Measurements from ENCODE around the gene ARHGAP18. TPM values are rescaled to one million over a fixed set of nuclear protein-coding genes. Genes with fewer than 3 reads are reported as not detected.

ARHGAP18 gene
- total RNA-seq, 2 experiments from 2014 or later: 7.5 to 8.1 TPM

- no peaks in the 10 kb centered on the region for H3K9me3 Mint-ChIP-seq
- CTCF ChIA-PET: no interaction called here
- no peaks in the 10 kb centered on the region for H3K27me3 Mint-ChIP-seq
Observed at GRCh38 chr6:129659167-129659566, 50.8 kb downstream of the ARHGAP18 start.

GRCh38 chr6:129657483-129657882 is 52.5 kb downstream of the ARHGAP18 start:
- DNase-seq: no peak
- Mint-ChIP-seq H3K27me3 (no peaks in the 10 kb centered on the region), H3K4me3 (no peak overlapping the region), H3K27ac (no peak overlapping the region), H3K9me3 (no peaks in the 10 kb centered on the region), H3K36me3 (ENCODE audit: low read depth) (peaks cover 2% of the 10 kb centered on the region), H3K4me1 (peaks cover 14% of the 10 kb centered on the region)
- ChIA-PET POLR2A (no interaction called here), CTCF (no interaction called here)

More at GRCh38 chr6:129659167-129659566, 50.8 kb downstream of the ARHGAP18 start:
- DNase-seq: no peak
- peaks cover 2% of the 10 kb centered on the region for H3K36me3 Mint-ChIP-seq (ENCODE audit: low read depth)
- H3K4me1 Mint-ChIP-seq: peaks cover 14% of the 10 kb centered on the region
- POLR2A ChIA-PET: no interaction called here
- no peak overlapping the region for H3K4me3 Mint-ChIP-seq
- H3K27ac Mint-ChIP-seq: no peak overlapping the region

GRCh38 chr6:129655334-129655733 is 54.6 kb downstream of the ARHGAP18 start:
- Mint-ChIP-seq H3K27ac (no peak overlapping the region), H3K27me3 (no peaks in the 10 kb centered on the region), H3K9me3 (no peaks in the 10 kb centered on the region), H3K36me3 (ENCODE audit: low read depth) (no peaks in the 10 kb centered on the region), H3K4me1 (peaks cover 6% of the 10 kb centered on the region), H3K4me3 (no peak overlapping the region)
- ChIA-PET POLR2A (no interaction called here), CTCF (interaction anchor here (0.9 kb wide), 1 partner anchor 18 kb away, joined by 3 read pairs; no protein-coding TSS in a partner anchor)
- DNase-seq: no peak

GRCh38 chr6:129653746-129654145 is 56.2 kb downstream of the ARHGAP18 start:
- Mint-ChIP-seq H3K4me3 (no peak overlapping the region), H3K36me3 (ENCODE audit: low read depth) (no peaks in the 10 kb centered on the region), H3K9me3 (no peaks in the 10 kb centered on the region), H3K27ac (no peak overlapping the region), H3K27me3 (no peaks in the 10 kb centered on the region), H3K4me1 (peaks cover 5% of the 10 kb centered on the region)
- POLR2A ChIA-PET: interaction anchor here (0.6 kb wide), 1 partner anchor 52 kb away, joined by 3 read pairs; no protein-coding TSS in a partner anchor
- CTCF ChIA-PET: interaction anchor here (0.8 to 1.1 kb wide), 4 partner anchors 8 to 77 kb away, joined by 3 to 4 read pairs (median 4); no protein-coding TSS in a partner anchor
- no peak for DNase-seq

- no peaks in the 10 kb centered on the region for H3K9me3 Mint-ChIP-seq
- ChIA-PET POLR2A (no interaction called here), CTCF (interaction anchor here (1.1 kb wide), 2 partner anchors 9 to 10 kb away, joined by 3 to 4 read pairs; no protein-coding TSS in a partner anchor)
Observed at GRCh38 chr6:129653229-129653628, 56.7 kb downstream of the ARHGAP18 start.

GRCh38 chr6:129651291-129651691 is 58.7 kb downstream of the ARHGAP18 start:
- Mint-ChIP-seq H3K27ac (no peak overlapping the region), H3K36me3 (ENCODE audit: low read depth) (no peaks in the 10 kb centered on the region), H3K4me3 (no peak overlapping the region), H3K27me3 (no peaks in the 10 kb centered on the region), H3K9me3 (no peaks in the 10 kb centered on the region), H3K4me1 (peaks cover 6% of the 10 kb centered on the region)
- ChIA-PET POLR2A (no interaction called here), CTCF (interaction anchor here (1.6 kb wide), 1 partner anchor 25 kb away, joined by 3 read pairs; no protein-coding TSS in a partner anchor)
- no peak for DNase-seq

More at GRCh38 chr6:129653229-129653628, 56.7 kb downstream of the ARHGAP18 start:
- Mint-ChIP-seq H3K4me3 (no peak overlapping the region), H3K27ac (no peak overlapping the region), H3K36me3 (ENCODE audit: low read depth) (no peaks in the 10 kb centered on the region), H3K4me1 (peaks cover 6% of the 10 kb centered on the region), H3K27me3 (no peaks in the 10 kb centered on the region)
- DNase-seq: no peak

GRCh38 chr6:129648819-129649491 is 61.0 kb downstream of the ARHGAP18 start:
- H3K27me3 Mint-ChIP-seq: no peaks in the 10 kb centered on the region
- H3K27ac Mint-ChIP-seq: no peak overlapping the region
- H3K36me3 Mint-ChIP-seq (ENCODE audit: low read depth): no peaks in the 10 kb centered on the region
- DNase-seq: no peak
- H3K4me1 Mint-ChIP-seq: peaks cover 4% of the 10 kb centered on the region
- POLR2A ChIA-PET: no interaction called here
- H3K4me3 Mint-ChIP-seq: no peak overlapping the region
- H3K9me3 Mint-ChIP-seq: no peaks in the 10 kb centered on the region
- CTCF ChIA-PET: no interaction called here

- Mint-ChIP-seq H3K9me3 (no peaks in the 10 kb centered on the region), H3K4me1 (peaks cover 4% of the 10 kb centered on the region), H3K27me3 (no peaks in the 10 kb centered on the region), H3K27ac (no peak overlapping the region), H3K36me3 (ENCODE audit: low read depth) (no peaks in the 10 kb centered on the region), H3K4me3 (no peak overlapping the region)
- CTCF ChIA-PET: no interaction called here
- no peak for DNase-seq
- POLR2A ChIA-PET: no interaction called here
Observed at GRCh38 chr6:129647044-129647443, 62.9 kb downstream of the ARHGAP18 start.

GRCh38 chr6:129646642-129647041 is 63.3 kb downstream of the ARHGAP18 start:
- Mint-ChIP-seq H3K36me3 (ENCODE audit: low read depth) (no peaks in the 10 kb centered on the region), H3K9me3 (no peaks in the 10 kb centered on the region), H3K4me1 (peaks cover 4% of the 10 kb centered on the region), H3K27ac (no peak overlapping the region), H3K27me3 (no peaks in the 10 kb centered on the region), H3K4me3 (no peak overlapping the region)
- no peak for DNase-seq
- POLR2A ChIA-PET: no interaction called here
- CTCF ChIA-PET: no interaction called here

- CTCF ChIA-PET: no interaction called here
- H3K36me3 Mint-ChIP-seq (ENCODE audit: low read depth): no peaks in the 10 kb centered on the region
- no peaks in the 10 kb centered on the region for H3K27me3 Mint-ChIP-seq
- no peak overlapping the region for H3K4me3 Mint-ChIP-seq
- H3K4me1 Mint-ChIP-seq: peaks cover 2% of the 10 kb centered on the region
- POLR2A ChIA-PET: no interaction called here
- DNase-seq: no peak
- no peak overlapping the region for H3K27ac Mint-ChIP-seq
- H3K9me3 Mint-ChIP-seq: no peaks in the 10 kb centered on the region
Observed at GRCh38 chr6:129645830-129646579, 64.0 kb downstream of the ARHGAP18 start.

GRCh38 chr6:129645106-129645829 is 64.7 kb downstream of the ARHGAP18 start:
- POLR2A ChIA-PET: no interaction called here
- no peak overlapping the region for H3K4me3 Mint-ChIP-seq
- no peak for DNase-seq
- no peak overlapping the region for H3K27ac Mint-ChIP-seq
- CTCF ChIA-PET: interaction anchor here (0.8 to 1.1 kb wide), 2 partner anchors 9 to 48 kb away, joined by 3 to 4 read pairs; no protein-coding TSS in a partner anchor
- peaks cover 4% of the 10 kb centered on the region for H3K36me3 Mint-ChIP-seq (ENCODE audit: low read depth)
- peaks cover 2% of the 10 kb centered on the region for H3K4me1 Mint-ChIP-seq
- H3K9me3 Mint-ChIP-seq: no peaks in the 10 kb centered on the region
- no peaks in the 10 kb centered on the region for H3K27me3 Mint-ChIP-seq

- Mint-ChIP-seq H3K27me3 (no peaks in the 10 kb centered on the region), H3K27ac (no peak overlapping the region), H3K4me3 (no peak overlapping the region), H3K9me3 (no peaks in the 10 kb centered on the region), H3K36me3 (ENCODE audit: low read depth) (peaks cover 4% of the 10 kb centered on the region), H3K4me1 (peaks cover 2% of the 10 kb centered on the region)
- CTCF ChIA-PET: interaction anchor here (0.8 to 1.1 kb wide), 2 partner anchors 10 to 47 kb away, joined by 3 to 4 read pairs; no protein-coding TSS in a partner anchor
- POLR2A ChIA-PET: no interaction called here
- DNase-seq: no peak
Observed at GRCh38 chr6:129644567-129645015, 65.4 kb downstream of the ARHGAP18 start.

- Mint-ChIP-seq H3K27me3 (no peaks in the 10 kb centered on the region), H3K9me3 (no peaks in the 10 kb centered on the region), H3K4me1 (peaks cover 2% of the 10 kb centered on the region), H3K36me3 (ENCODE audit: low read depth) (peaks cover 4% of the 10 kb centered on the region), H3K27ac (no peak overlapping the region), H3K4me3 (no peak overlapping the region)
- ChIA-PET POLR2A (no interaction called here), CTCF (no interaction called here)
- no peak for DNase-seq
Observed at GRCh38 chr6:129643968-129644367, 66.0 kb downstream of the ARHGAP18 start.

All from activated CD4-positive, alpha-beta T cell treated with anti-CD3 and anti-CD28 coated beads, Interleukin-2, amount 10 ng/mL, durations not matched to agents 7 days and 5 days (primary cell).